ENCODE results near the gene C7orf57.

C7orf57 gene

GRCh38 chr7:48106906-48107659 is 71.7 kb downstream of the C7orf57 start:
- Histone ChIP-seq H3K9ac (ENCODE audit: low read depth in 1 of 2, low read length in 2 of 2) (no peak overlapping the region), H3K27me3 (ENCODE audit: control insufficient read depth in 1 of 2, insufficient read depth in 2 of 2, low read length in 2 of 2) (no peaks in the 10 kb centered on the region), H3K36me3 (ENCODE audit: control insufficient read depth in 1 of 2, insufficient read depth in 2 of 2, low read length in 2 of 2) (peaks cover 49 to 71% of the 10 kb centered on the region in 2 donors), H3K27ac (ENCODE audit: low read depth, low read length) (no peak overlapping the region), H3K4me1 (ENCODE audit: control insufficient read depth in 1 of 2, insufficient read depth in 2 of 2, low read length in 2 of 2) (peaks cover 3 to 4% of the 10 kb centered on the region in 2 donors), H3K4me3 (ENCODE audit: low read depth in 1 of 2, low read length in 2 of 2) (no peak overlapping the region), H3K9me3 (ENCODE audit: control insufficient read depth in 1 of 2, low read length in 2 of 2) (no peaks in the 10 kb centered on the region)

- no peaks in the 10 kb centered on the region for H3K27me3 ChIP-seq (ENCODE audit: control insufficient read depth in 1 of 2, insufficient read depth in 2 of 2, low read length in 2 of 2)
- no peak overlapping the region for H3K4me3 ChIP-seq (ENCODE audit: low read depth in 1 of 2, low read length in 2 of 2)
- peaks cover 3 to 4% of the 10 kb centered on the region in 2 donors for H3K4me1 ChIP-seq (ENCODE audit: control insufficient read depth in 1 of 2, insufficient read depth in 2 of 2, low read length in 2 of 2)
- no peaks in the 10 kb centered on the region for H3K9me3 ChIP-seq (ENCODE audit: control insufficient read depth in 1 of 2, low read length in 2 of 2)
- no peak overlapping the region for H3K9ac ChIP-seq (ENCODE audit: low read depth in 1 of 2, low read length in 2 of 2)
- H3K36me3 ChIP-seq (ENCODE audit: control insufficient read depth in 1 of 2, insufficient read depth in 2 of 2, low read length in 2 of 2): peaks cover 41 to 61% of the 10 kb centered on the region in 2 donors
- H3K27ac ChIP-seq (ENCODE audit: low read depth, low read length): no peak overlapping the region
Observed at GRCh38 chr7:48107926-48108472, 72.7 kb downstream of the C7orf57 start.

GRCh38 chr7:48108959-48109847 is 73.9 kb downstream of the C7orf57 start:
- peaks cover 36 to 51% of the 10 kb centered on the region in 2 donors for H3K36me3 ChIP-seq (ENCODE audit: control insufficient read depth in 1 of 2, insufficient read depth in 2 of 2, low read length in 2 of 2)
- H3K27me3 ChIP-seq (ENCODE audit: control insufficient read depth in 1 of 2, insufficient read depth in 2 of 2, low read length in 2 of 2): no peaks in the 10 kb centered on the region
- no peak overlapping the region for H3K27ac ChIP-seq (ENCODE audit: low read depth, low read length)
- H3K9me3 ChIP-seq (ENCODE audit: control insufficient read depth in 1 of 2, low read length in 2 of 2): no peaks in the 10 kb centered on the region
- H3K4me3 ChIP-seq (ENCODE audit: low read depth in 1 of 2, low read length in 2 of 2): no peak overlapping the region
- no peak overlapping the region for H3K9ac ChIP-seq (ENCODE audit: low read depth in 1 of 2, low read length in 2 of 2)
- H3K4me1 ChIP-seq (ENCODE audit: control insufficient read depth in 1 of 2, insufficient read depth in 2 of 2, low read length in 2 of 2): peaks cover 3 to 4% of the 10 kb centered on the region in 2 donors

GRCh38 chr7:48109848-48110663 is 74.7 kb downstream of the C7orf57 start:
- Histone ChIP-seq H3K36me3 (ENCODE audit: control insufficient read depth in 1 of 2, insufficient read depth in 2 of 2, low read length in 2 of 2) (peaks cover 28 to 42% of the 10 kb centered on the region in 2 donors), H3K27ac (ENCODE audit: low read depth, low read length) (no peak overlapping the region), H3K9me3 (ENCODE audit: control insufficient read depth in 1 of 2, low read length in 2 of 2) (no peaks in the 10 kb centered on the region)

GRCh38 chr7:48110868-48111267 is 75.5 kb downstream of the C7orf57 start:
- H3K36me3 ChIP-seq (ENCODE audit: control insufficient read depth in 1 of 2, insufficient read depth in 2 of 2, low read length in 2 of 2): peaks cover 22 to 34% of the 10 kb centered on the region in 2 donors
- H3K27me3 ChIP-seq (ENCODE audit: control insufficient read depth in 1 of 2, insufficient read depth in 2 of 2, low read length in 2 of 2): no peaks in the 10 kb centered on the region
- H3K9ac ChIP-seq (ENCODE audit: low read depth in 1 of 2, low read length in 2 of 2): no peak overlapping the region
- H3K4me1 ChIP-seq (ENCODE audit: control insufficient read depth in 1 of 2, insufficient read depth in 2 of 2, low read length in 2 of 2): peaks cover 3 to 4% of the 10 kb centered on the region in 2 donors
- no peaks in the 10 kb centered on the region for H3K9me3 ChIP-seq (ENCODE audit: control insufficient read depth in 1 of 2, low read length in 2 of 2)
- no peak overlapping the region for H3K4me3 ChIP-seq (ENCODE audit: low read depth in 1 of 2, low read length in 2 of 2)
- no peak overlapping the region for H3K27ac ChIP-seq (ENCODE audit: low read depth, low read length)

More at GRCh38 chr7:48109848-48110663, 74.7 kb downstream of the C7orf57 start:
- H3K4me3 ChIP-seq (ENCODE audit: low read depth in 1 of 2, low read length in 2 of 2): no peak overlapping the region
- H3K4me1 ChIP-seq (ENCODE audit: control insufficient read depth in 1 of 2, insufficient read depth in 2 of 2, low read length in 2 of 2): peaks cover 3 to 4% of the 10 kb centered on the region in 2 donors
- no peaks in the 10 kb centered on the region for H3K27me3 ChIP-seq (ENCODE audit: control insufficient read depth in 1 of 2, insufficient read depth in 2 of 2, low read length in 2 of 2)
- H3K9ac ChIP-seq (ENCODE audit: low read depth in 1 of 2, low read length in 2 of 2): no peak overlapping the region

All from duodenal mucosa (tissue), 2 donors.